ENCODE results near the gene STK25.
"Not testable (repeated sequence)": the region's sequence is repeated elsewhere in the genome, so short reads cannot be mapped to it uniquely, and the experiment has no call there.

STK25 gene

DNA sequence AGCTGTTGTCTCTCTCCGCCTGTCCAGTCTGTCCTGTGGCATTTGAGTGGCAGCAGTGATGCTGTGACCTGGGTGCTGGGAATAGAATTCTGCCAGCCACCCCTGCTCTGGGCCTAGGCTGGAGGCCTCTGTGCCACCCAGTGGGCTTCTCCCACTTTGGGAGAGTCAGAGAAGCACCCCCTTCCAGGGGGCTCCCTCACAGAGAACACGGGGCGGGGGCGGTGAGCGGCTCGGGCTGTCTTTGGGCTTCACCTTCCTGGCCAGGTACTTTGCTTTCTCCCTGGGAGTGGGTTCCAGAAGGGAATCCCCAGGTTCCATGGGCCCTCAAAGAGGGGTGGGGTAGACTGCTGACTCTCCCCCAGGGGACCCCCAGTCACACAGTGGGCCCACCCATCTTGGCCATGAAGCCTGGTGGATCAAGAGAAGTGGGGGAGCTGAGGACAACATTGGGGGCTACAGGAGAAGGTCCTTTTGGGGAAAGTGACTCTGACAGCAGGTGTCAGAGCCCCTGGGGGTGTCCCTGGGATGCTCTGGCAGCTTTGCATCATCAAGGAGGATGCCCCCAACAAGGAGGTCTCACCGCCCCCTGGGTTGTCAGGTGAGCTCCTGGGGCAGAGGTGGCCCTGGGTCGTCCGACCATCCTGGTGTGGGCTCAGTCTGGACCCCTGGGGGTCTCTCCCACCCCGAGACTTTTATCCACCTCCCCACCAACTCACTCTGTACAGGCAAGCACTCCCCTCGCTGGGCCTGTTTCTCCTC is 31.4 kb upstream of the STK25 start:
- DNase-seq (ENCODE audit: low read depth), result no peak

GRCh38 chr2:241538838-241539615 is 30.6 kb upstream of the STK25 start:
- no peak for DNase-seq (ENCODE audit: low read depth)

- no peak for DNase-seq (ENCODE audit: low read depth)
Observed at GRCh38 chr2:241535871-241536655, 27.7 kb upstream of the STK25 start.

DNA sequence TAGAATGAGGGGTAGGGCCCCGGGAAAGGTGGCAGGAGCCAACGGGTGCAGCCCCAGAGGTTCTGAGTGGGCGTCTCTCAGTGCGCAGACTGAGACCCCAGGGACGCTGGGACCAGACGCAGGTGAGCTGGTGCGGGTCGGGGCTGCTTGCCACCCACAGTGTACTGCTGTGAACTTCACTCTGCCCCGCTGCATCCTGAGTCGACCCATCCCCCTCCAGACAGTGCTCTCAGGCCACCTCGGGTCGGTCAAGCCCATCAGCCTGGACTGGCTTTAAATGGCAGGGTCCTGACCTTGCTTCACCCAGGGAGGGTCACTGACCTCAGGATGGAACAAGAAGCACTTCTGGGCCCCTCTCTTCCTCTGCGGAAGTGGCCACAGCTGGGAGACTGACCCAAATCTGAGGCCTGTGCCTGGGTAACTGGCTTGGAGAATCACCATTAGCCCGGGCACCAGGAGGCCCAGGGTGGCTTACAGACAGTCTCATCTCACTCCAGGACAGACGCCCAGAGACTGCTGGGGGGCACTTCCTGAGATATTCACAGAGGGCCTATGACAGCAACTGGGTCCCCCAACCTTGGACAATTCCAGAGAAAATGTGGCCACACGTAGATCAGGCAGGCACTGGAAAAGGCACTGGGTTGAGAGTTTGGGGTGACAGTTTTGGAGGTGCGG is 26.5 kb upstream of the STK25 start:
- no peak for DNase-seq (ENCODE audit: low read depth)

- DNase-seq (ENCODE audit: low read depth), result no peak
Observed at GRCh38 chr2:241534293-241534692, 25.9 kb upstream of the STK25 start.

DNA sequence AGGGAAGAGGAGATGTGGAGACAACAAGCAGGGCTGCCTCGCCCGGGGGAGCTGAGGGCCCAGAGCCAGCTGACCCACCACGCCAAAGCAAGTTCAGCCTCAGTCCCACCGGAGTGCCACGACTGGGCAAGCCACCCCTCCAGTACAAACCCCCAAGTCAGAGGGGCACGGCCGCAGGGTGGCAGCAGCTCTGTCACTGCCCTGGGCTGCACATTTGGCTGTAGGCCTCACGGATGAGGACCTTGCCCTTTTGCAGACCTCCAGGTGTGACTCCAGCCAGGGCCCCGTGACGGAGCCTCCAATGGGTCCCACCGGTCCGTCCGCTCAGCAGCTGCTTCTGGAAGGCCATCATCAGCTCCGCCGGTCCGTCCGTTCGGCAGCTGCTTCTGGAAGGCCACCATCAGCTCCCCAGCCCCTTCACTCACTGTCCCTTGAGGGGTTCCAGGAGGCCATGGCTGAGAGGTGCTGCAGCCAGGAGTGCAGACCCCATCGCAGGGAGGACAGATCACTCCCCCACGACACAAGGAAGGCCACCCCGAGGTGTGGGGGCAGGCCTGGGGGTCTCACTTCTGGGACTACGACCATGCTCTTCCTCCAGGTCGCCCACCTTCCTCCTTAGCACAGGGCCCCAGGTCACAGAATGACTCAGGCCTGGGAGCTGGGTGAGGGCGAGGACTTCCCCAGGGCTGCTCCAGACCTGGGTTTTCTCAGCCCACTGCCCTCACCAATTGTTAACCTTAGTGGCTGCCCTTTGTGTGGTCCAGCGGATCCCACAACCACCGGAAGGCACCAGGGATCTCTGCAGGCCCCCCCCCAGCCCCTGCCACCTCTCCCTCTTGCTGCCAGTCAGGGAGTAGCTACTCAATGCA is 24.6 kb upstream of the STK25 start:
- DNase-seq (ENCODE audit: low read depth), result no peak

DNA sequence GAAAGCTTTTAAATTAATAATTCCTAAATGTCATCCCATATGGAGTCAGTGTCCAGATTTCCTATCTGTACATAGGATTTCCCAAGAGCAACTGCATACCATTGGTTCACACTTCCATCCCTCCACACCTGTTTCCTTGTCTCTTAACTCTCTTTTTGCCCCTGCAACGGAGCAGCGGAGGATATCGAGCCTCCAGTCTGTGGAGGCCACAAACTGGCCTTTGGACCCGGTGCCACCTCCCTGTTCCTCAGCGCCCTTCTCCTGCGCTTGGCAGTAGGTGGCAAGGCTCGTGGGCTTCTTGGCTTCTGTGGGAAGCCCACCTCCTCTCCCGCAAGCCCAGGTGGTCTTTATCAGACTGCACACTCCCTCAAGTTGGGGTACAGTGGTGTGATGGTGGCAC is 23.8 kb upstream of the STK25 start:
- no peak for DNase-seq (ENCODE audit: low read depth)

DNA sequence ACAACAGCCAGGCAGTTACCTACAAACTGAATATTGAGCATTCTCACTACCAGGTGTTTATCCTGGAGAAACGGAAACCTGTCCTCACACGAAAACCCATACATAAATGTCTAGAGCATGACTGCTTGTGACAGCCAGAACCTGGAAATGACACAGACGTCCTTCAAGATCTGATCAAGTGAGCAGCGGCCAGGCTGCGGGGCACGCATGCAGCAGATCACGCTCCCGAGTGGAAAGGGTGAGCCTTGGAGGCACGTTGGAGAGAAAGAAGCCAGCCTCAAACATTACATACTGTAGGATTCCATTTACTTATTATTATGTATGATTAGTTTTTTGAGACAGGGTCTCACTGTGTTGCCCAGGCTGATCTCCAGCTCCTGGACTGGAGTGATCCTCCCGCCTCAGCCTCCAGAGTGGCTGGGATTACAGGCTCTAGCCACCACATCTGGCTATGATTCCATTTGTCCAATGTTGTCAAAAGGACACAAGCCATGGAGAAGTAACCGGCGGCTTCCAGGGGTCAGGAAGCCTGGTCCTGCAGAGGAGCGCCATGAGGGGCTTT is 22.9 kb upstream of the STK25 start:
- no peak for DNase-seq (ENCODE audit: low read depth)

GRCh38 chr2:241530571-241530970 is 22.2 kb upstream of the STK25 start:
- no peak for DNase-seq (ENCODE audit: low read depth)

DNA sequence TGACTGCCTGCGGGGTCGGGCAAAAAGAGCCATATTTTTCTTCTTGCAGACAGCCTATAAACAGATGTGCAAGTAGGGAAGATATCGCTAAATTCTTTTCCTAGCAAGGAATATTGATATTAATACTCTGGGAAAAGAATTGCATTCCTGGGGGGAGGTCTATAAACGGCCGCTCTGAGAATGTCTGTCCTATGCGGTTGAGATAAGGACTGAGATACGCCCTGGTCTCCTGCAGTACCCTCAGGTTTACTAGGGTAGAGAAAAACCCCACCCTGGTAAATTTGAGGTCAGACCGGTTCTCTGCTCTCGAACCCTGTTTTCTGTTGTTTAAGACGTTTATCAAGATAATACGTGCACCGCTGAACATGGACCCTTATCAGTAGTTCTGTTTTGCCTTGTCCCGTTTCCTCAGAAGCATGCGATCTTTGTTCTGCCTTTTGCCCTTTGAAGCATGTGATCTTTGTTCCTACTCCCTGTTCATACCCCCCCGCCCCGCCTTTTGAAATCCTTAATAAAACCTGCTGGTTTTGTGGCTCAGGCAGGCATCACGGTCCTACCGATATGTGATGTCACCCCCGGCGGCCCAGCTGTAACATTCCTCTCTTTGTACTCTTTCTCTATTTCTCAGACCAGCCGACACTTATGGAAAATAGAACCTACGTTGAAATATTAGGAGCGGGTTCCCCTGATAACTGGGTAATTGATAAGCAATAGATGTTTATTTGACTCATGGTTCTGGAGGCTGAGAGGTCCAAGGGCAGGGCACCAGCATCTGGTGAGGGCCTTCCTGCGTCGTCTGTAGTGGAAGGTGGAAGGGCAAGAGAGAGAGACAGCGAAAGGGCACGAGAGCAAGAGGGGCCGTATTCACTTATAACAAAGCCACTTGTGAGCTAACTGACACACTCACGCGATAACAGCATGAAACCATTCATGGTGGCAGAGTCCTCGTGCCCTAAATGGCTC is 17.7 kb upstream of the STK25 start:
- not testable (repeated sequence) for DNase-seq (ENCODE audit: low read depth)

GRCh38 chr2:241522477-241522876 is 14.1 kb upstream of the STK25 start:
- DNase-seq (ENCODE audit: low read depth), result no peak

DNA sequence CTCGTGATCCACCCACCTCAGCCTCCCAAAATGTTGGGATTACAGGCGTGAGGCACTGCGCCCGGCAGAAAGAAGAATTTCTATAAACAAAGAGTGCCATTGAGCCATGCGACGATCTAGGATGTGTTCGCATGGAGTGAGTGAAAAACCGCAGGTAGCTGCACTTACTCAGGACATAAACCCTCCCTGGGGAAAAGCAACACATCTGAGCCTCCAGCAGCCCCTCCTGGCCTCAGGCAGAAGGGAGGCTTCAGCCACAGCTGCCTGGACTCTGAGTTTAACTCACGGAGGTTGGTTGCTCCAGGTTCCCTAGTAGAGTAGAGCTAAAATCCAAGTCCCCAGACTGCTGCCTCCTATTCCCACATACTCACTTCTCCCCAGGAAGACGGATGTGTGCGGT is 11.3 kb upstream of the STK25 start:
- DNase-seq (ENCODE audit: low read depth), result no peak

DNA sequence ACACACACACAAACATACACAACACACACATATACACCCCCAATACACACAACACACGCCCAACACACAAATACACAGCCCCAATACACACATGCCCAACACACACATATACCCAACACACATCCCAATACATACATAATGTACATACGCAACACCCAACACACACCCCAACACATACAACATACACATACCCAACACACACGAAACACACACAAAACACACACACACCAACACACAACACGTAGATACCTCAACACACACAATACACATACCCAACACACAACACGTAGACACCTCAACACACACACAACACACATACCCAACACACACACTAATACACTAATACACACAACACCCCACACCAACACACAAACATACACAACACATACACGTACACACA is 8.9 kb upstream of the STK25 start:
- no peak for DNase-seq (ENCODE audit: low read depth)

DNA sequence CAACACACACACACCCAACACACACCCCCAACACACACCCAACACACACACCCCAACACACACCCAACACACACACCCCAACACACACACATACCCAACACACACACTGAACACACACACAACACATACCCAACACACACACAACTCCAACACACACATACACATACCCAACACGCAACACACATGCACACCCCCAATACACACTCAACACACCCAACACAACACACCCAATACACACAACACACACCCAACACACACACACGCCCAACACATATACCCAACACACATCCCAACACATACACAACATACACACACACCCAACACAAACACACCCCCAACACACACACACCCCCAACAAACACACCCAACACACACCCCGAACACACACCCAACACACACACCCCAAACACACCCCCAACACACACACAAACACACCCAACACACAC is 8.2 kb upstream of the STK25 start:
- no peak for DNase-seq (ENCODE audit: low read depth)

GRCh38 chr2:241514986-241515737 is 6.8 kb upstream of the STK25 start:
- peak; percentile 21 for DNase-seq (ENCODE audit: low read depth)

- DNase-seq (ENCODE audit: low read depth), result peak; percentile 44
Observed at GRCh38 chr2:241514553-241514952, 6.2 kb upstream of the STK25 start.

GRCh38 chr2:241511091-241511741 is 2.8 kb upstream of the STK25 start:
- DNase-seq (ENCODE audit: low read depth), result no peak

- DNase-seq (ENCODE audit: low read depth), result no peak
Observed at GRCh38 chr2:241509155-241509784, 886 bp upstream of the STK25 start.
